ENCODE measurements around the gene THEM4. TPM values are rescaled to one million over a fixed set of nuclear protein-coding genes. Genes with fewer than 3 reads are reported as not detected.
"Not testable (repeated sequence)": the region's sequence is repeated elsewhere in the genome, so short reads cannot be mapped to it uniquely, and the experiment has no call there.

Gene THEM4
- total and polyA plus RNA-seq, 2 experiments from 2014 or later = 13.4 to 20.4 TPM

- Mint-ChIP-seq H3K27me3 (ENCODE audit: insufficient read depth, low read depth, poor library complexity) (peaks cover 51% of the 10 kb centered on the region), H3K27ac (no peak overlapping the region), H3K9me3 (no peaks in the 10 kb centered on the region; the same call in 2 of the 3 replicates), H3K4me3 (no peak overlapping the region), H3K4me1 (peaks cover 15% of the 10 kb centered on the region), H3K36me3 (ENCODE audit: low read depth) (no peaks in the 10 kb centered on the region)
- H3F3A ChIP-seq (replicated peaks; ENCODE audit: low read depth) = no peaks in the 10 kb centered on the region
- TF ChIP-seq ZNF462 (CRISPR knock-in tag; IDR thresholded peaks at IDR 0.05) (no peak), JUNB (IDR thresholded peaks at IDR 0.05; ENCODE audit: unreplicated experiment) (no peak), ZNF114 (CRISPR knock-in tag; IDR thresholded peaks at IDR 0.05) (no peak), ZNF331 (CRISPR knock-in tag; IDR thresholded peaks at IDR 0.05; ENCODE audit: low read depth) (no peak), CREB1 (CRISPR knock-in tag; IDR thresholded peaks at IDR 0.05; ENCODE audit: low read depth) (no peak), CTCF (conservative IDR thresholded peaks at IDR 0.05; ENCODE audit: low read depth in 2 of 2) (no peak), EZH2 (IDR thresholded peaks at IDR 0.05; ENCODE audit: low read depth, unreplicated experiment) (no peak)
- H3K27ac ChIP-seq (ENCODE audit: low read depth) = no peak overlapping the region
- no peaks in the 10 kb centered on the region for H4K20me1 ChIP-seq (replicated peaks; ENCODE audit: insufficient read depth)
- no peak for ATAC-seq
- H3K9me2 ChIP-seq (ENCODE audit: insufficient read depth) = no peaks in the 10 kb centered on the region
- no peak for DNase-seq (ENCODE audit: low spot score)
- H2AFZ ChIP-seq = no peak overlapping the region
- H3K4me1 ChIP-seq (ENCODE audit: insufficient read depth) = peaks cover 5% of the 10 kb centered on the region; the same call in 1 of the 2 replicates
- H3K79me2 ChIP-seq (replicated peaks; ENCODE audit: insufficient read depth) = no peaks in the 10 kb centered on the region
- peaks cover 38% of the 10 kb centered on the region for H3K27me3 ChIP-seq (ENCODE audit: insufficient read depth)
- no peak overlapping the region for H3K4me2 ChIP-seq
- no peak overlapping the region for H3K4me3 ChIP-seq
- H3K36me3 ChIP-seq (ENCODE audit: insufficient read depth) = no peaks in the 10 kb centered on the region; the same call in 1 of the 2 replicates
These were observed 53.4 kb downstream of the THEM4 start for GRCh38 chr1:151855933-151856332.

GRCh38 chr1:151855516-151855915, 53.8 kb downstream of the THEM4 start:
- not testable (repeated sequence) for DNase-seq (ENCODE audit: low spot score); H3K79me2 ChIP-seq (replicated peaks; ENCODE audit: insufficient read depth); H3K4me1 ChIP-seq (ENCODE audit: insufficient read depth); H3K27ac ChIP-seq (ENCODE audit: low read depth); H3K36me3 ChIP-seq (ENCODE audit: insufficient read depth); H3K4me2 ChIP-seq; H3K36me3 Mint-ChIP-seq (ENCODE audit: low read depth); ATAC-seq; H3K9me3 Mint-ChIP-seq; H3K27ac Mint-ChIP-seq; H3K9me2 ChIP-seq (ENCODE audit: insufficient read depth); H3K4me3 Mint-ChIP-seq; H2AFZ ChIP-seq; H3F3A ChIP-seq (replicated peaks; ENCODE audit: low read depth); H4K20me1 ChIP-seq (replicated peaks; ENCODE audit: insufficient read depth); H3K4me3 ChIP-seq
- Mint-ChIP-seq H3K27me3 (ENCODE audit: insufficient read depth, low read depth, poor library complexity) (peaks cover 48% of the 10 kb centered on the region), H3K4me1 (peaks cover 11% of the 10 kb centered on the region)
- H3K27me3 ChIP-seq (ENCODE audit: insufficient read depth) = peaks cover 35% of the 10 kb centered on the region
